ENCODE measurements around the gene PRKRIP1. TPM values are rescaled to one million over a fixed set of nuclear protein-coding genes. Genes with fewer than 3 reads are reported as not detected.
"Not testable (repeated sequence)": the region's sequence is repeated elsewhere in the genome, so short reads cannot be mapped to it uniquely, and the experiment has no call there.

The PRKRIP1 gene, protein sequence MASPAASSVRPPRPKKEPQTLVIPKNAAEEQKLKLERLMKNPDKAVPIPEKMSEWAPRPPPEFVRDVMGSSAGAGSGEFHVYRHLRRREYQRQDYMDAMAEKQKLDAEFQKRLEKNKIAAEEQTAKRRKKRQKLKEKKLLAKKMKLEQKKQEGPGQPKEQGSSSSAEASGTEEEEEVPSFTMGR
- total RNA-seq (2022), result 34.2 and 35.2 TPM in 2 replicates
- Bru-seq, nascent RNA, result percentile 84 among the genes with signal in this experiment
- BruChase-seq, experiment 1, labeled RNA remaining after a 2-hour chase, result percentile 85 among the genes with signal in this experiment
- percentile 80 among the genes with signal in this experiment for BruChase-seq, experiment 2, labeled RNA remaining after a 6-hour chase
- long read RNA-seq, transcript PRKRIP1-201 (6 exons, 2,159 nt), result major isoform, 43 of 85 reads
- long read RNA-seq, partial matches to known transcripts, result 9 of 85 reads
- long read RNA-seq, other reads (novel, unspliced or antisense), result 28 of 85 reads

- H3K9me3 Mint-ChIP-seq (ENCODE audit: unreplicated experiment), result no peaks in the 10 kb centered on the region
- H3K27ac Mint-ChIP-seq (ENCODE audit: unreplicated experiment), result peak within 1 kb of the TSS; percentile 90
- no peaks in the 10 kb centered on the region; the same call in 1 of the 2 replicates for H3K9me3 ChIP-seq
- TF ChIP-seq CTCF (IDR thresholded peaks at IDR 0.05; ENCODE audit: insufficient read depth in 1 of 2, low read depth in 1 of 2, low read length in 1 of 2, severe bottlenecking in 1 of 2, unreplicated experiment in 1 of 2), result no peak
- no peaks in the 10 kb centered on the region for H3K27me3 ChIP-seq (replicated peaks; ENCODE audit: control insufficient read depth, insufficient read depth, low read length)
- H3K36me3 ChIP-seq (ENCODE audit: control insufficient read depth, insufficient read depth, low read length), result peaks cover 4% of the 10 kb centered on the region; the same call in 1 of the 2 replicates
- intact Hi-C loops (cut with micrococcal nuclease; ENCODE audit: unreplicated experiment), result no loop called here
- H3K4me1 ChIP-seq, result peaks cover 27% of the 10 kb centered on the region
- peaks cover 79% of the 10 kb centered on the region for H3K36me3 Mint-ChIP-seq (ENCODE audit: insufficient read depth, unreplicated experiment)
- peaks cover 21% of the 10 kb centered on the region for H3K4me1 Mint-ChIP-seq (ENCODE audit: low read depth, unreplicated experiment)
- H3K27me3 Mint-ChIP-seq (ENCODE audit: insufficient read depth, unreplicated experiment), result no peaks in the 10 kb centered on the region
- peak within 1 kb of the TSS; percentile 90 for H3K4me3 ChIP-seq (ENCODE audit: low read depth, low read length)
- H3K4me3 Mint-ChIP-seq (ENCODE audit: unreplicated experiment), result peak within 1 kb of the TSS; percentile 90
- no TSS peak for BruUV-seq (replicated peaks)
- CTCF ChIA-PET, result interaction anchor here (0.5 to 1.5 kb wide), 3 partner anchors 8 to 1033 kb away, joined by 3 to 6 read pairs (median 4); partner anchors contain the start of gene COL26A1
- POLR2A ChIA-PET, result interaction anchor here (1.2 to 1.5 kb wide), 4 partner anchors 8 to 68 kb away, joined by 4 to 6 read pairs (median 5); no protein-coding TSS in a partner anchor
- peak; percentile 92 to 96 for DNase-seq
Observed at GRCh38 chr7:102395873-102396709, at the start of gene PRKRIP1. Gene PRKRIP1, plus strand, starts transcription at chr7:102396363. Its CDS starts 49 bp downstream, at chr7:102396412.

DNA sequence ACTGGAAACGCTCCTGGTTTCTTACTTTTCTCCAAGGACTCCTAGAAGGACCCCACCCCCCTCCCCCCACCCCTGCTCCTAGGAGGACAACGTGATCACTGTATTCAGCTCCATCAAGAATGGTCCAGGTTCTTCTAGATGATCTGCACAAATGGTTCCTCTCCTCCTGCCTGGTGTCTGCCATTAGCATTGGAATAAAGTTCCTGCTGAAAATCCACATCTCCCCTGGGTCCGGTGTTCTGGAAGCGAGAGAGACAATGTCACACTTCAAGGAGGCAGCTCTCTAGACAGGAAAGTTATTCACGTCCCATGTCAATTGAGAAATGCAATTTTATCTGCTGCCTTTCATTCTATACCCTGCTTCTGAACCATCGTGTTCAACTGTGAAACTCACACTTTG lies 49.2 kb upstream of the PRKRIP1 start:
- H3K36me3 ChIP-seq (ENCODE audit: control insufficient read depth, insufficient read depth, low read length); intact Hi-C loops (cut with micrococcal nuclease; ENCODE audit: unreplicated experiment); H3K27me3 ChIP-seq (replicated peaks; ENCODE audit: control insufficient read depth, insufficient read depth, low read length); DNase-seq; H3K4me3 Mint-ChIP-seq (ENCODE audit: unreplicated experiment); H3K36me3 Mint-ChIP-seq (ENCODE audit: insufficient read depth, unreplicated experiment); H3K4me1 ChIP-seq; CTCF ChIA-PET; BruUV-seq (replicated peaks); H3K4me3 ChIP-seq (ENCODE audit: low read depth, low read length); H3K27ac Mint-ChIP-seq (ENCODE audit: unreplicated experiment); H3K4me1 Mint-ChIP-seq (ENCODE audit: low read depth, unreplicated experiment); POLR2A ChIA-PET; H3K27me3 Mint-ChIP-seq (ENCODE audit: insufficient read depth, unreplicated experiment); H3K9me3 Mint-ChIP-seq (ENCODE audit: unreplicated experiment); H3K9me3 ChIP-seq: not testable (repeated sequence)

DNA sequence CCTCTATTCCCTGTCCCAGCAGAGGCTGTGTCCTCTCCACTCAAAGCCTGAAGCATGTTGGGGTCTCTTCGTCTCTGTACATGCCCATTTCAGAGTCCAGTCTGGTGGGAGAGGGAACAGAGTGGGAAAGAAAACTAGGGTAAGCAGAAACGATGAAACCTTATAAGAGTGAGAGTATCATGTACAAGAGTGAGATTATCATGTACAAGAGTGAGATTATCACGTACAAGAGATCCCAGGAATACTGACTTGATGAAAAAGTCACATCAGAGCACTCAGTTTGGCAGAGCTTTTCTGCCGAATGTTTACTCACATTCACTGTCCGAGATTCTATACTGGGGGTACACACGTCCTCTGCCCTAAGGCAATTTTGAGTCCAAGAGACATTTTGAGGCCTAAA lies 39.8 kb upstream of the PRKRIP1 start, which contains the start of gene SPDYE6:
TSS of gene SPDYE6 (minus strand) at position 101 of the 400 bp plus-strand sequence. CDS start 421 bp downstream, outside the sequence.
- H3K9me3 Mint-ChIP-seq (ENCODE audit: unreplicated experiment); H3K27me3 ChIP-seq (replicated peaks; ENCODE audit: control insufficient read depth, insufficient read depth, low read length); CTCF ChIA-PET; H3K4me3 Mint-ChIP-seq (ENCODE audit: unreplicated experiment); H3K9me3 ChIP-seq; intact Hi-C loops (cut with micrococcal nuclease; ENCODE audit: unreplicated experiment); H3K4me1 ChIP-seq; H3K4me3 ChIP-seq (ENCODE audit: low read depth, low read length); H3K36me3 ChIP-seq (ENCODE audit: control insufficient read depth, insufficient read depth, low read length); POLR2A ChIA-PET; H3K27ac Mint-ChIP-seq (ENCODE audit: unreplicated experiment); H3K4me1 Mint-ChIP-seq (ENCODE audit: low read depth, unreplicated experiment); H3K36me3 Mint-ChIP-seq (ENCODE audit: insufficient read depth, unreplicated experiment); DNase-seq; BruUV-seq (replicated peaks); H3K27me3 Mint-ChIP-seq (ENCODE audit: insufficient read depth, unreplicated experiment): not testable (repeated sequence)
